ENCODE results near the gene SRMS. TPM values are rescaled to one million over a fixed set of nuclear protein-coding genes. Genes with fewer than 3 reads are reported as not detected.

The SRMS gene
- polyA plus RNA-seq, 1 donor from 2014 or later = not detected

- Histone ChIP-seq H4K20me1 (ENCODE audit: insufficient read depth) (no peaks in the 10 kb centered on the region), H3F3A (ENCODE audit: insufficient read depth, low read length, poor library complexity, severe bottlenecking) (no peaks in the 10 kb centered on the region), H3K9me2 (ENCODE audit: insufficient read depth, low read length) (no peaks in the 10 kb centered on the region), H3K9me3 (ENCODE audit: low read length) (peaks cover 9% of the 10 kb centered on the region), H3K4me2 (ENCODE audit: low read length) (no peak overlapping the region), H3K27ac (ENCODE audit: low read length) (no peak overlapping the region), H2AFZ (ENCODE audit: low read depth, low read length) (no peak overlapping the region), H3K27me3 (ENCODE audit: insufficient read depth, low read depth, low read length) (no peaks in the 10 kb centered on the region), H3K9ac (ENCODE audit: low read length) (no peak overlapping the region), H3K79me2 (replicated peaks; ENCODE audit: insufficient read depth, low read length) (no peaks in the 10 kb centered on the region), H3K4me3 (ENCODE audit: low read length) (no peak overlapping the region), H3K36me3 (ENCODE audit: insufficient read depth, low read length) (no peaks in the 10 kb centered on the region)
- TF ChIP-seq POLR2AphosphoS5 (IDR thresholded peaks at IDR 0.05) = no peak
- TF ChIP-seq, protein P1, sequence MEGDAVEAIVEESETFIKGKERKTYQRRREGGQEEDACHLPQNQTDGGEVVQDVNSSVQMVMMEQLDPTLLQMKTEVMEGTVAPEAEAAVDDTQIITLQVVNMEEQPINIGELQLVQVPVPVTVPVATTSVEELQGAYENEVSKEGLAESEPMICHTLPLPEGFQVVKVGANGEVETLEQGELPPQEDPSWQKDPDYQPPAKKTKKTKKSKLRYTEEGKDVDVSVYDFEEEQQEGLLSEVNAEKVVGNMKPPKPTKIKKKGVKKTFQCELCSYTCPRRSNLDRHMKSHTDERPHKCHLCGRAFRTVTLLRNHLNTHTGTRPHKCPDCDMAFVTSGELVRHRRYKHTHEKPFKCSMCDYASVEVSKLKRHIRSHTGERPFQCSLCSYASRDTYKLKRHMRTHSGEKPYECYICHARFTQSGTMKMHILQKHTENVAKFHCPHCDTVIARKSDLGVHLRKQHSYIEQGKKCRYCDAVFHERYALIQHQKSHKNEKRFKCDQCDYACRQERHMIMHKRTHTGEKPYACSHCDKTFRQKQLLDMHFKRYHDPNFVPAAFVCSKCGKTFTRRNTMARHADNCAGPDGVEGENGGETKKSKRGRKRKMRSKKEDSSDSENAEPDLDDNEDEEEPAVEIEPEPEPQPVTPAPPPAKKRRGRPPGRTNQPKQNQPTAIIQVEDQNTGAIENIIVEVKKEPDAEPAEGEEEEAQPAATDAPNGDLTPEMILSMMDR (IDR thresholded peaks at IDR 0.05; ENCODE audit: poor library complexity, severe bottlenecking) = no peak
- no peak for TF ChIP-seq MXI1 (conservative IDR thresholded peaks at IDR 0.05; ENCODE audit: poor library complexity, severe bottlenecking)
- TF ChIP-seq RAD21 (conservative IDR thresholded peaks at IDR 0.05) = no peak
- no peak for TF ChIP-seq SMC3 (conservative IDR thresholded peaks at IDR 0.05; ENCODE audit: poor library complexity)
- TF ChIP-seq EZH2 (IDR thresholded peaks at IDR 0.05; ENCODE audit: borderline replicate concordance, insufficient read depth, low read length, poor library complexity, severe bottlenecking) = no peak
- no peak for TF ChIP-seq EP300 (conservative IDR thresholded peaks at IDR 0.05; ENCODE audit: poor library complexity, severe bottlenecking)
- TF ChIP-seq REST (IDR thresholded peaks at IDR 0.05; ENCODE audit: borderline replicate concordance) = no peak
Measured at GRCh38 chr20:63504642-63505041, 42.9 kb downstream of the SRMS start.

DNA sequence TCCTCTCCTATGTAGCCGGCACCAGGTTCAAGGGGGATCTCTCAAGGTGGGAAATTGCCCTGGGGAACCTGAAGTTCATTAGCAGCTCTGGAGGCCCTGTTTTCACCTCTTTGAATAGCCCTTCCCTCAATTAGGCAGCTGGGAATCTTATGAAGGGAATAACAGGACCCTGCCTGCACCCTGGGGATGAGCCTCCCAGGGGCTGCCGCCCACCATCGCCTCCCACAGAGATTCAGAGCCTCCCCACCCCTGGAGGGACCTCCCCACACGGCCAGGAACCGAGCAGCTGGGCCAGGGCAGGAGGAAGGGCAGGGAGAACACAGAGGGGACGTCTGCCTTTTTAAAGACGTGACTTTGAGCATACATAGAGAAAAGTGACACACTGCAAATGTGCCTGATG is 44.0 kb downstream of the SRMS start:
- H3K27me3 ChIP-seq (ENCODE audit: insufficient read depth, low read depth, low read length) = no peaks in the 10 kb centered on the region
- H4K20me1 ChIP-seq (ENCODE audit: insufficient read depth) = no peaks in the 10 kb centered on the region
- no peaks in the 10 kb centered on the region for H3K36me3 ChIP-seq (ENCODE audit: insufficient read depth, low read length)
- no peak overlapping the region for H3K4me3 ChIP-seq (ENCODE audit: low read length)
- H3K79me2 ChIP-seq (replicated peaks; ENCODE audit: insufficient read depth, low read length) = no peaks in the 10 kb centered on the region
- no peak overlapping the region for H3K4me2 ChIP-seq (ENCODE audit: low read length)
- no peaks in the 10 kb centered on the region for H3K9me2 ChIP-seq (ENCODE audit: insufficient read depth, low read length)
- TF ChIP-seq TAF1 (IDR thresholded peaks at IDR 0.05; ENCODE audit: low read depth) (no peak), SMC3 (conservative IDR thresholded peaks at IDR 0.05; ENCODE audit: poor library complexity) (no peak), POLR2AphosphoS5 (IDR thresholded peaks at IDR 0.05) (no peak), EZH2 (IDR thresholded peaks at IDR 0.05; ENCODE audit: borderline replicate concordance, insufficient read depth, low read length, poor library complexity, severe bottlenecking) (no peak), EP300 (conservative IDR thresholded peaks at IDR 0.05; ENCODE audit: poor library complexity, severe bottlenecking) (no peak), REST (IDR thresholded peaks at IDR 0.05; ENCODE audit: borderline replicate concordance) (no peak), MXI1 (conservative IDR thresholded peaks at IDR 0.05; ENCODE audit: poor library complexity, severe bottlenecking) (no peak), RAD21 (conservative IDR thresholded peaks at IDR 0.05) (no peak)
- TF ChIP-seq, protein P1 (IDR thresholded peaks at IDR 0.05; ENCODE audit: poor library complexity, severe bottlenecking) = no peak
- peaks cover 9% of the 10 kb centered on the region for H3K9me3 ChIP-seq (ENCODE audit: low read length)
- no peak overlapping the region for H3K9ac ChIP-seq (ENCODE audit: low read length)
- no peaks in the 10 kb centered on the region for H3F3A ChIP-seq (ENCODE audit: insufficient read depth, low read length, poor library complexity, severe bottlenecking)
- H3K27ac ChIP-seq (ENCODE audit: low read length) = no peak overlapping the region
- no peak overlapping the region for H2AFZ ChIP-seq (ENCODE audit: low read depth, low read length)

Data from neural cell (in vitro differentiated cells).